ENCODE data around the gene CTNNA2. TPM values are rescaled to one million over a fixed set of nuclear protein-coding genes. Genes with fewer than 3 reads are reported as not detected.

CTNNA2 gene
- total and polyA plus RNA-seq, 8 donors: 0.08 to 0.56 (median 0.17) TPM; not detected in 2

DNA sequence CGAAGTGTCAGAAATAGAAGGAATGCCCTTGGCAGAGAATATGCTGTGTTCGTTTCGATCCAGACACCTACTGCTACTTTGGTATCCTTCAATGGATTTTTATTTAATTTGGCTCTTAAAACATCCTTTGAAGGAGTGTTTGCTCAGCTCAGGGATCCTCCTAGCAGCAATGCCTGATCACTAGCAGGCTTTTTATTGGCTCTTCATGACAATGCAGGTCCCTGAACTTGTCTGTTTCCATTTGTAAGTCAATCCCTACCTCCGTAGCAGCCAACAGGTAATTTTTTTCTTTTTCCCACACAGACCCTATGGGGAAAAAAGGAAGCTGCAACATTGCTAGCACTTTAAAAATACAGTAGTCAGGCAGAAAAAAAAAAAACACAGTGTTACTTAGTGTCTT lies 1157.9 kb downstream of the CTNNA2 start:
- intact Hi-C loops (cut with DNase I): no loop called here
- no peak for DNase-seq
- Histone ChIP-seq H3K27ac (no peak overlapping the region), H3K4me3 (no peak overlapping the region), H3K9me3 (peaks cover 0 to 2% of the 10 kb centered on the region in 2 donors), H3K36me3 (no peaks in the 10 kb centered on the region), H3K27me3 (no peaks in the 10 kb centered on the region), H3K4me1 (no peaks in the 10 kb centered on the region)
- TF ChIP-seq, protein P1, sequence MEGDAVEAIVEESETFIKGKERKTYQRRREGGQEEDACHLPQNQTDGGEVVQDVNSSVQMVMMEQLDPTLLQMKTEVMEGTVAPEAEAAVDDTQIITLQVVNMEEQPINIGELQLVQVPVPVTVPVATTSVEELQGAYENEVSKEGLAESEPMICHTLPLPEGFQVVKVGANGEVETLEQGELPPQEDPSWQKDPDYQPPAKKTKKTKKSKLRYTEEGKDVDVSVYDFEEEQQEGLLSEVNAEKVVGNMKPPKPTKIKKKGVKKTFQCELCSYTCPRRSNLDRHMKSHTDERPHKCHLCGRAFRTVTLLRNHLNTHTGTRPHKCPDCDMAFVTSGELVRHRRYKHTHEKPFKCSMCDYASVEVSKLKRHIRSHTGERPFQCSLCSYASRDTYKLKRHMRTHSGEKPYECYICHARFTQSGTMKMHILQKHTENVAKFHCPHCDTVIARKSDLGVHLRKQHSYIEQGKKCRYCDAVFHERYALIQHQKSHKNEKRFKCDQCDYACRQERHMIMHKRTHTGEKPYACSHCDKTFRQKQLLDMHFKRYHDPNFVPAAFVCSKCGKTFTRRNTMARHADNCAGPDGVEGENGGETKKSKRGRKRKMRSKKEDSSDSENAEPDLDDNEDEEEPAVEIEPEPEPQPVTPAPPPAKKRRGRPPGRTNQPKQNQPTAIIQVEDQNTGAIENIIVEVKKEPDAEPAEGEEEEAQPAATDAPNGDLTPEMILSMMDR (IDR thresholded peaks at IDR 0.05): no peak
- ATAC-seq: no peak

DNA sequence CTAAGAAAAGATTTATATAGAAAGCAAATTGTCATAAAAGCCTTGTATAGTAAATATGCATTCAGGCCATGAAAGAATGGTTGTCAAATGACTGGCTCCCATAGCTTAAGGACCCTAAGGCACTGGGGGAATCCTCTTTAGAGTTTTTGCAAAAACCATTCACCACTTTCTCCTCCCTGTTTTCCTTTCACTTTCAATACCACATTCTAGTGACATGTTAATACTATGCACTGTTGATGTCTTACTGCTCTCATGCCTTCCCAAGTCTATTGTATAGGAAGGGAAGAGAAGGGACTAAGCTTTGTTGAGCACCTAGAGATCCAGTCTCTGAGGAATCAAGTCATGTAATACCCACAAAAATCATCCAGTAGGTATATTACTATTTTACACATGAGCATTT lies 1174.7 kb downstream of the CTNNA2 start:
- Histone ChIP-seq H3K4me1 (no peaks in the 10 kb centered on the region), H3K36me3 (no peaks in the 10 kb centered on the region), H3K27me3 (no peaks in the 10 kb centered on the region), H3K27ac (no peak overlapping the region), H3K9me3 (peaks cover 0 to 17% of the 10 kb centered on the region in 2 donors), H3K4me3 (no peak overlapping the region)
- DNase-seq (no peak), ATAC-seq (no peak)
- TF ChIP-seq, protein P1 (IDR thresholded peaks at IDR 0.05): no peak
- intact Hi-C loops (cut with DNase I): no loop called here

DNA sequence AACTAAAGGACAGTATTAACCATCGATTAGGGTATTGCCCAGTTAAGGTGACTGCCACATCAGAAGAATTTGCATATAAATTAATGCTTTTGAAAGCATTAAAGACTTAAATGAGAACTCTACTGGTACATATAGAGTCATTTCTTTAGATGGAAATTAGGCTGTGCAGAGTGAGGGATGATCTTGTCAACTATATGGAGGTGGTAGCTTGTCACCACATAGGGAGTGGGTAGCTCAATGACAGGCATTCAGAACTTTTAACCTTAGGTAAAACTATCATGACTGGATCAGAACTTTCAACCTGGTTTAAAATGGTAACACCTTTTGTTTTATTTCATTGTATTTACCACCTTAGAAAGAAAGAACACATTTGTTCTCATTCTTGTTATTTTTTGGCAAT lies 1176.3 kb downstream of the CTNNA2 start:
- ATAC-seq: no peak
- DNase-seq: no peak
- Histone ChIP-seq H3K4me1 (no peaks in the 10 kb centered on the region), H3K4me3 (no peak overlapping the region), H3K9me3 (peaks cover 0 to 17% of the 10 kb centered on the region in 2 donors), H3K36me3 (no peaks in the 10 kb centered on the region), H3K27ac (no peak overlapping the region), H3K27me3 (no peaks in the 10 kb centered on the region)
- intact Hi-C loops (cut with DNase I): no loop called here
- TF ChIP-seq, protein P1 (IDR thresholded peaks at IDR 0.05): no peak

Small RNAs within 50 kb of the gene (microRNA-seq; reads per million reads assigned to microRNA genes)
- 0 reads per million in 2 donors for gene MIR4264
- gene MIR8080: 0 reads per million in 2 donors

All from left lung (tissue), 10 donors.